Fibroblast of lung (primary cell): Measurements from ENCODE around the gene DIPK1B.

Experiments
- EZH2 ChIP-seq: IDR thresholded peaks from 2 replicates; pipeline ENCODE4 v1.5.1; 2012; ENCODE audit warnings: low read length, control low read depth, mild to moderate bottlenecking; ENCODE audit errors: missing control alignments
- TF ChIP-seq, protein P1 (sequence below), 2 donors: IDR thresholded peaks in 1 of 2; conservative IDR thresholded peaks in 1 of 2; 1 replicate in 1 of 2; 2 replicates in 1 of 2; pipeline ENCODE4 v1.5.1; 2011 to 2012; ENCODE audit warnings: low read length in 2 of 2, control low read depth in 1 of 2, inconsistent platforms in 1 of 2, low read depth in 1 of 2, mild to moderate bottlenecking in 1 of 2

DNA sequence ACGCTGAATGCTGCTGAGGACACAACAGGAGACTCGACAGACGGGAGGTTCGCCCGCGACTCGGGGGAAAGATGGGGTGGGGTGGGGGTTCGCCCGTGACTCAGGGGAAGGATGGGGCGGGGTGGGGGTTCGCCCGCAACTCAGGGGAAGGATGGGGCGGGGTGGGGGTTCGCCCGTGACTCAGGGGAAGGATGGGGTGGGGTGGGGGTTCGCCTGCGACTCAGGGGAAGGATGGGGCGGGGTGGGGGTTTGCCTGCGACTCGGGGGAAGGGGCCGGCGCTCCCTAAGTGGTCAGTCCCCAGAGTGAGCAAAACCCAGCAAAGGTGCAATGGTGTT, 33.8 kb downstream of the DIPK1B start:
- TF ChIP-seq, protein P1, sequence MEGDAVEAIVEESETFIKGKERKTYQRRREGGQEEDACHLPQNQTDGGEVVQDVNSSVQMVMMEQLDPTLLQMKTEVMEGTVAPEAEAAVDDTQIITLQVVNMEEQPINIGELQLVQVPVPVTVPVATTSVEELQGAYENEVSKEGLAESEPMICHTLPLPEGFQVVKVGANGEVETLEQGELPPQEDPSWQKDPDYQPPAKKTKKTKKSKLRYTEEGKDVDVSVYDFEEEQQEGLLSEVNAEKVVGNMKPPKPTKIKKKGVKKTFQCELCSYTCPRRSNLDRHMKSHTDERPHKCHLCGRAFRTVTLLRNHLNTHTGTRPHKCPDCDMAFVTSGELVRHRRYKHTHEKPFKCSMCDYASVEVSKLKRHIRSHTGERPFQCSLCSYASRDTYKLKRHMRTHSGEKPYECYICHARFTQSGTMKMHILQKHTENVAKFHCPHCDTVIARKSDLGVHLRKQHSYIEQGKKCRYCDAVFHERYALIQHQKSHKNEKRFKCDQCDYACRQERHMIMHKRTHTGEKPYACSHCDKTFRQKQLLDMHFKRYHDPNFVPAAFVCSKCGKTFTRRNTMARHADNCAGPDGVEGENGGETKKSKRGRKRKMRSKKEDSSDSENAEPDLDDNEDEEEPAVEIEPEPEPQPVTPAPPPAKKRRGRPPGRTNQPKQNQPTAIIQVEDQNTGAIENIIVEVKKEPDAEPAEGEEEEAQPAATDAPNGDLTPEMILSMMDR (conservative IDR thresholded peaks at IDR 0.05 in 1 of 2, IDR thresholded peaks at IDR 0.05 in 1 of 2; ENCODE audit: low read depth in 1 of 2, low read length in 2 of 2) = no peak
- TF ChIP-seq EZH2 = no peak
